Endothelial cell of hepatic sinusoid (primary cell): ENCODE measurements around the gene NOL4L.

Experiments
- in situ Hi-C: cut with HindIII; loops from 2 replicates; pipeline ENCODE4 v1.10.0; 2017; ENCODE audit warnings: low sequenced_read_pairs

Gene NOL4L

DNA sequence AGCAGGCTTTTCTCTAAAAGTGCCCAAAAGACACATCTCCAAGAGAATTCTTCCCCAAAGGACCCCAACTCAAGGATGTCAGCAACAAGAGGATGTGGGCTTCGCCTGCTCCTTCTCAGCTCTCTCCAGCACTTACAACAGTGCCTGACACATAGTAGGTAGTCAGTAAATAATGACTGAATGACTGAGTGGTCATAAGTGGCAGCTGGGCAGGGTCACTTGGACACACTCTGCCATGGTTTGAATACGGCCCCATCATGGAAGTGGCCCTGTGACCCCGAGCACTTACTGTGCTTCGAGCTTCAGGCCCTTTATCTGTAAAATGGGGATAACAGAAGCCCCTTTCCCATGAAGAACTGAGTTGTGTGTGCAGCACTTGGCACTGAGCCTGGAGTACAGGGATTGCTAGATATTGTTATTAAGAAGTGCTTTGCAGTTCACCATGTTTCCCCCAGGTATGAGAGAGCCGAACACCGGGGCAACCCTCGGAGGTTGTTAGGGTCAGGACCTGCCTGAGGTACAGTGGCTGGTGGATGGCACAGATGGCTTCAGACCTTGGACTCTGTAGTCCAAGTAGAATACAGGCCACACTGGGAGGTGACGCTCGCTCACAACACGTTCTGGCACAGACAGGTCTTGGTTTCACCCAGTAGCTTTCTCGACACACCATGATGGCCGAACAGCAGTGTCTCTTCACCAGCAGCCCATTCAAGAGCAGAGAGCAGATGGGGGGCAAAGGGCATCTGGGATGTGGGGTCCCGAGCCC is 56.0 kb downstream of the NOL4L start:
- in situ Hi-C loops = no loop called here

DNA sequence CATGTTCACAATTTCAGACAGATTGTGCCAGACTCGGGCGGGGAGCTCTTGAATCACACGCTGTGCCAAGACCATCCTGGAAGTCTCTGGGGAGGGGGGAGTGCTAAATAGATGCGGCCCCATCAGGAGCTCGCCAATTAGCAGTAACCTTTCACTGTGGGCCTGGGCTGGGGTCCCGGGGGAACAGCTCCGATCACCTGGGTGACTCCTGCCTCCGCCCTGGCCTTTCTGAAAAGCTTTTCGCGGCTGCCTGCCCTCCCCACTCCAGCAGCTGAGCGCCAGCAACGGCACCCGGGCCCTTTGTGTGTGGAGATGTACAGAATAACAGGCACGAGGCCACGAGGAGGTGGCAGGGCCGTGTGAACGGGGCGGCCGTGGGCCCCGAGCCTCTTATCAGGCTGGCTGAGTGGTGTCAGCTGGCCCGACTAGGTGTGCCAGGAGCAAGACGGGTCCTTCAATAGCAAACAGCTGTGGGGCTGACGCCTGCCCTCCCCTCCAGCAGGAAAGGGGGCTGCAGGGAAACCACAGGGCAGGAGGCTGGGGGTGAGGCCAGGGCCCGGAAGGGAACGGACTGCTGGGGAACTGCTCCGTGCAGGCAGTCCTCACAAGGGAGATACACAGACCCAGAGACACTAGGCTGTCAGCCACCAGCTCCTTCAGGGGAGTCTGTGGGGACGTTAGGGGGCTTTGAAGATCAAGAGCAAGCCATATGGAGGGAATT is 56.8 kb downstream of the NOL4L start:
- in situ Hi-C loops = no loop called here

DNA sequence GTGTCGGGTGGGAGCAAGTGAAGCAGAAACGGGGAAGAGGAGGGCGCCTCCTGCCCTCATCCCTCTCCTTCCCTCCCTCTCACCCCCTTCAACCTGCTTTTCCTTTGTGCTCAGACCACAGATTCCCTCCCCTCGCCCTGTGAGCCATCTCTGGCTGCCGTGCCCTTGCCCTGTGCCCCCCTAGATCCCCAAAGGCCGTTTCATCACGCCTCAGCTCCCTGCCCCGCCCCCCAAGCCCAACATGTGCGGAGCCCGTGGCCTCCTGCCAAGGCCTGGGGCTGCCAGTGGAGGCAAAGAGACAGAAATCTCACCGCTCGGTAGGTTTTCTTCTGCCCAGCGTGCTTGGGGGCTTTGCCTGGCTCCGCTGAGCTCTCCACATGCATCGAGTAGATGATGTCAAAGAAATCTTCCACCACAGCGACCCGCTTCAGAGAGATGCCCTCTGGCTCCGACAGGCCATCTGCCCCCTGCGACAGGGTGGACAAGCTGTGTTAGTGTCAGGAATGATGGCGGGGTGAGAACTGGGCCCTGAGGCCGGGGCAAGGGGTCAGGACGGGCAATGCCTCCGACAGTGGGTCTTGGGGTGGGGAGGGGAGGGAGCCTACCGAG is 57.6 kb downstream of the NOL4L start:
- in situ Hi-C loops = no loop called here

DNA sequence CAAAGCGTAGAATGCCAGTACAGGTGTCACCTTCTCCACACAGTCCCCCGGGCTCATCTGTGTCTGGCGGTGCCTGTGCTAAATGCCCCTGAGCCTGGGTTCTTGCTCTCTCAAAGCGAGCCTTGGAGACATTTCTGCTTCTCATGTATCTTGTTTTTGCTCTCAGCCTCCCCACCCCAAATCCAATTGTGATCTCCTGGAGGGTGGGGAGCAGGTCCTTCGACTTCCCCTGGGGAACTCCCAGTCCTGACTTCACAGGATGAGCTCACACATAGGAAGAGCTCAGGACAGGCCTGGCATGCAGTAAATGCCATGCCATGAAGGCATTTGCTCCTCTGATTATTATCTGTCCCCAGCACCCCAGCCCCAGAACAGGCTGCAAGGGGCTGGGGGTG is 58.1 kb downstream of the NOL4L start:
- in situ Hi-C loops = no loop called here

DNA sequence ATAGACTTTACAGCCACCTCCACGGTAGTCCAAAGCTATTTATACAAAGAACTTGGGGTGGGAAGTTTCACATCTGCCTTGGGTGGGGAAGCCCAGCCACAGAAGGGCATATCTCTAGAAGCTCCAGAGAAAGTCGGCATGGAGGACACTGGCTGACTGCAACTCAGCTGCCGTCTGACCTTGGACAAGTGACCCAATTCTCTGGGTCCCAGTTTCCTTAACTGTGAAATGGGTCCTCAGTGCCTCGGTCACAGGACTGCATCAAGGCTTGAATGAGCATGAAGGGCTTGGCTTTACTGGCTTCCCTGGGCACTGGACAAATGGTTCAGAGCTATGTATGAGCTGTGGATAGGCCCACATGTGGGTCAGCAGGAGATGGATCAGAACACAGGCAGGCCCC is 58.6 kb downstream of the NOL4L start:
- in situ Hi-C loops = no loop called here

DNA sequence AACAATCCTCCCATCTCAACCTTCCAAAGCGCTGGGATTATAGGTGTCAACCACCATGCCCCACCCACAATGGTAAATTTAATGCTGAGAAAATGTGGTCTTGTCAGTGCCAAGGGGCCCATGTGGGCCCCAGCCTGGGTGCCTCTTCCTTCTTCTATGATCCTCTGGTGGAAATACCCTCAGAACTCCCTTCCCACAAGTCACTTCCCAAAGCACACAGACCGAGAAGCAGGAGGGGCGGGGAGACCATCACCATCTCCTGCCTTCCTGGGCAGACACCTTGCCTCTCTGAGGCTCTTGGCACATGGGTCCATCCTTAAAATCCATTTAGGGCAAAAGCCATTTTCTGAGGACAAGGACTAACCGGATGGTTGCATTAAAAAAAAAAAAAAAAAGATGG is 59.0 kb downstream of the NOL4L start:
- in situ Hi-C loops = no loop called here

DNA sequence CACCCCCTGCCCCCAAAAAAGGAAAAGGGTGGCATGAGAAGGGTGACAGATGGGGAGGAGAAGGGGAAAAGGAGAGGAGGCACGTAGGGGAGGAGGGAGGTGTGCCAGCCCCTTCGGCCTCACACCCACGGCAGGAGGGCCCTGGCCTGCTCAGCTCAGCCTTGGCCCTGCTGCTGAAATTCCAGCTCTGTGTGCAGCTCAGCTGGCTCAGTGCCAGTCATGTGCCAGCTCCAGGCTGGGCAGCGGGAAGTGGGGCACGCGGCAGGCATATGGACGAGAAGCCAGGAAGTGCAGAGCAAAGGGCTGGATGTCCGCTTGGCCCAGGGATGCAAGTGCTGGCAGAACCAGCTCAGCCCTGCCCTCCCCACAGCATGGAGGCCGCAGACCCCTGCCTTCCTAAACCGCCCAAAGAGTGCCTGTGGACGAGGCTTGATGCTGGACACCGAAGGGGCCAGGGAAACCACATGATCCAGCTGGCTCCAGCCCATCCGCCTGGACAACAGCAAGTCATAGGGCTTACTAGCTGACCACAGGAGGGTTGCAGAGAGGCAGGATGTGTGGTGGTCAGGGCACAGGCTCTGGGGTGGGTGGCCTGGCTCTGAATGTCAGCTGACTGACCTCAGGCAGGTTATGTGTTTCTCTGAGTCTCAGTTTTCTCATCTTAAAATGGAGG is 60.2 kb downstream of the NOL4L start:
- in situ Hi-C loops = no loop called here

DNA sequence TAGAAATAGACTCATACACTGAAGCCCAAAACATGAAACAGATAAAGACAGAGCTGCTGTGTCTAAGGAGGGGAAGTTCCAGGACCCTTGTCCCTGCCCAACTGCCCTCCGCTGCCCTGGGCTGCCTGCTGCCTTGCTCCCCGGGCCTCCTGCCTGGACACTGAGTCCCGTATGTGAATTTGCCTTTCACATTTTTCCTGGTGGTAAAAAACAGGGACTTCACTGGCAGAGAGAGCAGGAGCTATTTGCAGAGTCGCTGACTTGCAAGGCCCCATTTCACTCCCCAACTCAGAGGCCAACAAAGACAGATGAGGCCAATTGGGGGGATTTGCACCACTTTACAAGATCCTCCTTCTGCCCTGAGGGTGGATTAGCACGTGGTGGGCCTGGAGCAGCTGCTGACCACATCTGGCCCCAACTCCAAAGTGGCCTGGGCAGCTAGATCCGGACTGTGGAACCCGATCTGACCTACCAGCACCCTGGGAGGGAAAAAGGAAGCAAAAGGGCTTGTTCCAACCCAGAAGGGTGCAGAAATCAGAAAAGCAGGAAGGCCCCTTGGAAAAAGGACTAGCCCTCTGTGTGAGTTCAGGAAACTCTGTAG is 61.4 kb downstream of the NOL4L start:
- in situ Hi-C loops = no loop called here

DNA sequence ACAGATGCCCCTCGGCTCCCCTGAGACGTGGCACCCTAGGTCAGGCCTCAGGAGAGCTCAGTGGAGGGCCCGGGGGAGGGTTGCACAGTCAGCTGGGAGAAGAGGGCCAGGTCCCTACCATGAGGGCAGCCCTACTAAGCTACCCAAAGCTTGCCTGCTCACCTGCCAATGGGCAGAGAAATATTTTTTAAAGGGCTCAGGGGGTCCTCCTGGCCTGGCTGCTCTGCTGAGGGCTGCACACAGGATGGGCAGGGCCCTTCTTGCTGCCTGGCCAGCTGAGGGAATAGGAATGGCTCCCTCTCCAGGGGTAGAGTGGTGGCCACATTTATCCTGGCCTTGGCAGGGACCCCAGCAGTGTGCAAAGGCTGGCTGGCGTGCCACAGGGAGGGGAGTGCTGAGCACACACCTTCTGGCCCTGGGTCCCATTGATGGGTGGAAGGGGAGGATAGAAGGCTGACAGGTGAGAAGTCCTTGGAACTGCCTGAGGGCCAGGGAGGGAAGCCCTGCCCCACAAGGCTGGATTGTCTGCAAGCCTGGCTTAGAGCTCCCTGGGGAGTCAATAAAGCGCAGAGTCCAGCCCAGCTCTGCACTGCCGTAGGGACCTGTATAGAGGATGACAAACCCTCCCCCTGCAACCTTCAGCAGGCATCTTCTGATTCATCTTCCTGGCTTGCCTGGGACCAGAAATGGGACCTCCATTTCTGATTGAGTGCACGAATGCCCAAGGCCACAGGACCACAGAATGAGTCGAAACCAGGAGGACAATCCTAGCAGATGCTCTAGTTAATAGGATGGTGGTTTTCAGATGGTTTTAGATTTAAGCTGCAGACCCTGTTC is 62.1 kb downstream of the NOL4L start:
- in situ Hi-C loops = no loop called here

DNA sequence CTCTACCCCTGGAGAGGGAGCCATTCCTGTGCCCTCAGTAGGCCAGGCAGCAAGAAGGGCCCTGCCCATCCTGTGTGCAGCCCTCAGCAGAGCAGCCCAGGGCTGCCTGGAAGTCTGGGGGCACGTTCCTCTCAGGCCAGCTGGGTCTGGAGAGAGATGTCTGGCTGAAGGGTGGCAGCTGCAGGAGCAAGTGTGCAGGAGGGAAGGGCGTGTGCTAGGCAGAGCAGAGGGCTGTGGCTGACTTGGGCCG is 62.7 kb downstream of the NOL4L start:
- in situ Hi-C loops = no loop called here

DNA sequence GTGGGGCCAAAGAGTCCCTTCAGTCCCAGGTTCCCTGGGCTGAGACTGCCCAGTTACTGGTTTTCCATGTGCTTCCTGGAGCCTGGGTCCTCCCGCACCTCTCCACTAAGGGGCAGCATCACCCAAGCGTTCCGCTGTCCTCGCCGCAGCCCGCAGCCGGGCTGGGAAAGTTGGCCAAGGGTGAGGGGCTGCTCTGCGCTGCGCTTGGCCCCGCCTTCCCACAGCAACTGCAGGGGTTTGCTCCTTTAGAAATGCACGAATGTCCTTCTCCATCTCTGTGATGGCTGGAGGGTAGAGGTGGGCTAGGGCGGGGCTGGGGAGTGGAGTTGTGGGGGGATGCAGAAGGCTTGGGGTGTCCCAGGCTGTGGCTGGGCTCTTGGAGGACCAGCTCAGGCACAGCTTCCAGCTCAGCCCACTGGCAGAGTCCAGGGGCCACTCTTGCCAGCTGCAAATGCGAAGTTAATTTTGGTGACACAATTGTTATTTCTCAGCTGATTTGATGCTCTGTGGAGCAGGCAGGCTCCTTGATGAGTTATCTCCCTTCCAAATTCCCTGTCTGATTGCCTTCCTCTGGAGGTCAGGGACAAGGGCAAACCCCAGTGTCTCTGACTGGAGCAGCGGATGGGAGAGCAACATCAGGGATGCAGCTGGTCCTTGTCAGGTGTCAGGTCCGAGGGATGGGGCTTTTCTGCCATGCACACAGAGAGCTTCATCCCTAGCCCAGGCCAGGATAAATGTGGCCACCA is 63.2 kb downstream of the NOL4L start:
- in situ Hi-C loops = no loop called here

DNA sequence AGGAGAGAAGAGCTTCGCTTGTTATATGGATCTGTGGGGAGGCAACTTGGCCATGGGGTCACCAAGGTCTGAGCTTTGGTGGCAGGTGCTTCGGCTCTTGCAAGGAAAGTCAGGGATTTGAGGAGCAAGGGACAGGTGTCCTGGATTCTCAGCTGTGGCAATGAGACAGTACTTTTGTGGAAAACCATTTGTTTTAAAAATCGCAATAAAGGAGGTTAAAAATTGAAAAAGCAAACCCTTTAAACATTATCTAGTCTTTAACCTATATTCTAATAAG is 64.3 kb downstream of the NOL4L start:
- in situ Hi-C loops = no loop called here

DNA sequence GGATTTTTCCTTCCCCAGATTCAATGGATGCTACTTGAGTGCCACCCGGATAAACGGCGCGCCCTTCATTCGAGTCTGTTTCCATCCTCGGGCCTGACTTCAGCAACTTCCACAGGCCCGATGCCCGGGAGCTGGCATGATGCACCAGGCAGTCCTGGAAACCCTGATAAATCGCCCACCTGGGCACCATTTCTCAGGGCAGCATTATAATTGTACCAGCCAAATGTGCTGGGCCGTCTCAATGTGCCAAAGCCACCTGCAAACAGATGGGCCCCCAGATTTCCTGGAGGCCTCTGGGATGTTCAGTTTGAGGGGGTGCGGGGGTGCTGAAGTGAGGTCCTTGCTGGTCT is 65.8 kb downstream of the NOL4L start:
- in situ Hi-C loops = loop anchor here (5.0 to 10.0 kb wide), 3 partner anchors 65 to 258 kb away; partner anchors contain the start of gene NOL4L

DNA sequence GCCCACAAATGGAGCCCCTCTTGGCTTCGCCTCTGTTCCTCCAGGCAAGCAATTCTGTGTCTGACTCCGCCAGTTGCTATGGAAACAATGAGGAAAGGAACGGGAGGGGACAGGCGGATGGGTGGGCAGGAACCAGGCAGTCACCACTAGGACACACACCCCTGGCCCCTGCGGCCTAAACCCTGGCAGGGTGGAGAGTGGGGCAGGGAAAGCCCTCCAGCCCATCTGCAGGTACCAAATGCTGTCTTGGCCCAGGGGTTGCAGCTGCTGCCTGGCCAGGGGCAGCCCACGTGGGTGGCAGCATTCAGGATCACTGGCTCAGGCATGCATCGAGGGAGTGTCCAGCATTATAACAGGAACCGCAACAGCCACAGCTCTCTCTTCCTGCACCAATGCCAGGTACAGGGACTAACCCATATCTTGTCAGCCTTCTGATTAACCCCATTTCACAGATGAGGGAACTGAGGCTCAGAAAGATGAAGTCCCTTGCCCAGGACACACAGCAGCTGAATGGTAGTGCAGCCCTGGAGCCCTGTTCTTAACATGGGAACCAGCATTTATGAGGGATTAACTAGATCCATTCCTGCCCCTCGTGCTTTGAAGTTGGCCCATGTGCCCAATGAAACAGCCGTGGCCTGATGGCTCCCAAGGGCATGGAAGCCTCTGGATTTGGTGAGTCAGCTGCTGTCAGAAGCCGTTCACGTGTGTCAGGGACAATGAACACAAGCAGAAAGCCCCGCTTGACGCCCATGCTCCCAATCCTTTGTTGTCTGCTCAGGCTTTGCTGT is 66.3 kb downstream of the NOL4L start:
- in situ Hi-C loops = loop anchor here (5.0 to 10.0 kb wide), 3 partner anchors 66 to 259 kb away; partner anchors contain the start of gene NOL4L

DNA sequence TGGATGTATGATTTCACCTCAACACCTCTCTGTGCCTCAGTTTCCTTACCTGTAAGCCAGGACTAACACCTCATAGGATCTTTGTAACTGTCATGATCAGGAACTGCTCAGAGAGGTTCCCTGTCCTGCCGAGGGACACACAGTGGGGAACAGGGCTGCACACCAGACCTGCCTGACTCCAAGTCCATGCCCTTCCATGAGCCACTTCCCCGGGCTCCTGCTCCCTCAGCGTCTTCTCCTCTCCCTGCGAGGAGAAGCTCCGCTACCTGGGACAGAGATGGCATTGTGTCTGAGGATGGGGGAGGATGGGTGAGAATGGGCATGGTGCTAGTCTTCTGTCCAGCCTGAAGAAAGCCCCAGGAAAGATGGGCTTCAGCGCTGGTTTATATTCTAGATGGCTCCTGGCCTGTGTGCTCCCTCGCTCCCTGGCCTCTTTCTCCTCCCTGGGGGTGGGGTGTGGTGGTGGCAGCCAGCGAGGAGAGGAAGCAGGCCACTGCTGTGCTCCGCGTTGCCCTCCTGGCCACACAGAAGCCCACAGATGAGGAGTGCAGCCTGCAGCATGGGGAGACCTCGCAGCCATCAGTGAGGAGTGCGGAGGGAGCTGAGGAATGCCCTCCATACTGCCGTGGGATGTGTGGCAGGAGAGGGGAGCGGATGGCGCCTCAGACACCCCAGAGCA is 67.1 kb downstream of the NOL4L start:
- in situ Hi-C loops = loop anchor here (5.0 to 10.0 kb wide), 3 partner anchors 67 to 259 kb away; partner anchors contain the start of gene NOL4L

DNA sequence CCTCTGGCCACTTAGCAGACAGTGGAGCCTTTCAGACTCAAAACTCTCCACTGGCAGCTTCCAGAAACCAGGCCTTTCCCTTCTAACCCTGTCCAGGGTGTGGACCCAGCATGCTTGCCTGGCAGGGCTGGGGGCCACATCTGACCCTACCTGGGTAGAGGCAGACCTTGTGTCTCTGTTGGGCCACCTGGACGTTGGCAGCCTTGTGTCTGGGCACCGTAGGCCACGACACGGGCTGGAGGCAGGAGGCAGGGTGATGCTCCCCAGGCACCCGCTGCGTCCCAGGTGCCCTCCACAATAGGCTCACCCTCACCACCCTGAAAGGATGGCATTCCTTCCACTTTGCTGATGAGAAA is 67.6 kb downstream of the NOL4L start:
- in situ Hi-C loops = loop anchor here (5.0 to 10.0 kb wide), 3 partner anchors 67 to 260 kb away; partner anchors contain the start of gene NOL4L

DNA sequence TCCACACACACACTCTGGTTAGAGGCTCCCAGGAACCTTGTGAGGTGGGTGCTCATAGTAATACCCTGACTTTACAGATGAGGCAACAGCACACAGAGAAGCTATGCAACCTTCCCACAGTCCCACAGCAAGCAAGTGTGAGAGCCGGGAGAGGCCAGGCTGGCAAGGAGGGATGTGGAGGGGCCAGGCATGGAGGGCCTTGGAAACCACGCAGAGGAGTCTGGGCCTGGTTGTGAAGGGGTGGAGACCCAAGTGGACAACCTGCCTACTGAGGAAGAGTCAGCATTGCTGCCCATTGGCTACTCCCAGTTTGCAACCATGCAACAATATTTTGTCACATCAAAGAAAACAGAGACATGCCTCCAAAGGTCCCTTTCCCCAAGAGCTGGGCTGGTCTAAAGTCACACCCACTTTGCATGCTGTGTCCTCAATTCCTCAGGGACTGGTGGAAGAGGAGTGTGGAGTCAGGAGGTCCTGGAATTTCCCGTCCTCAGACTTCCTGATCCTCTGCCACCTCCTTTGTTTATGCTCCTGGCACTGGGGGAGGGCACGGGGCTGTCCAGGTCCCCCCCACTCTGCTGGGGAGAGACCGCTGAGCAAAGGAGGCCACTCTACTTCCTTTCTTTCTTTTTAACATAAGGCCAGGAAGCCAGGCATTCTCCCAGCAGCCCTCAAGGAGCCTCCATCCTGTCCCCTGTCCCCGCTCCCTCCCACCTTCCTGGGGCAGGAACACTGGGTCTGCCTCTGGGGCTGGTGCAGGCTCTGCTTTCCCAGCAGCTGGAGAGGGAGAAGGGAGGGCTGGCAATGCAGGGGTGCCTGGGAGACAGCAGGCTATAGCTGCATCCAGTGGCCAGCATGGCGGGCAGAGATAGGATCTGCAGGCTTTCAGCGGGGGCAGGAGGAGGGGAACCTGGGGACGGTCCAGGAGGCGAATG is 68.3 kb downstream of the NOL4L start:
- in situ Hi-C loops = loop anchor here (5.0 to 10.0 kb wide), 3 partner anchors 68 to 260 kb away; partner anchors contain the start of gene NOL4L
